Stimulated activated CD4-positive, alpha-beta T cell treated with anti-CD3 and anti-CD28 coated beads, Interleukin-4, amount 100 ng/mL, for 4 hours (primary cell): Measurements from ENCODE around the gene TAF3.

Experiments
- DNase-seq, 2 experiments: peaks; one replicate each; pipeline ENCODE4 v3.0.0-alpha.2; 2020

Gene TAF3

DNA sequence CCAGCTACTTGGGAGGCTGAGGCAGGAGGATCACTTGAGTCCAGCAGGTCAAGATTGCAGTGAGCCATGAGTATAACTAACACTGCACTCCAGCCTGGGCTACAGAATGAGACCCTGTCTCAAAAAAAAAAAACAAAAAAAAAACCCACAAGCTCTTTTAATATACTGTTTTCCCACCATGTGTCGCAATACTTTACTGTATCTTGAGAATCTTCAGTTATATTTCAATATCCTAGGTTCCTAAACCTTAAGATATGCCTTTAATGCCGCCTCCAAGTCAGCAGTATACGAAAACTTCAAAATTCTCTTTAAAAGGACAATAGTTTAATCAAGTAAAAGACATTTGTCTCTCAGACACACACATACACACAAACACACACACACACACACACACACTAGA is 62.8 kb downstream of the TAF3 start:
- DNase-seq: no peak

DNA sequence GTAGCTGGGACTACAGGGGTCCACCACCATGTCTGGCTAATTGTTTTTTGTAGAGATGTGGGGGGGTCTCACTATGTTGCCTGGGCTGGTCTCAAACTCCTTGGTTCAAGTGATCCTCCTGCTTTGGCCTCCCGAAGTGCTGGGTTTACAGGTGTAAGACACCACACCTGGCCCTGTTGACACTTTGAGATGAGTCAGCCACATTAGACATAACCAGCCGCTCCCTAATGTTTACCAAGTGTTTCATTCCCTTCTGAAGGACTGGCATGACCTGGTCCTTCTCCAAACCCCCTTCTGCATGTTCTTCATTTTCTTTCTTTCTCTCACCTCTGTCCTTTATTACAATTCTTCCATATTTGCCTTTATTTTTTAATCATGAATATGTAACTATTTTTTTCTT is 67.8 kb downstream of the TAF3 start:
- no peak for DNase-seq

- no peak for DNase-seq
These were observed 69.0 kb downstream of the TAF3 start for GRCh38 chr10:7887174-7887816.

GRCh38 chr10:7889947-7890542 is 71.7 kb downstream of the TAF3 start:
- no peak for DNase-seq

GRCh38 chr10:7890781-7891180 is 72.5 kb downstream of the TAF3 start:
- DNase-seq: no peak

GRCh38 chr10:7891634-7892033 is 73.3 kb downstream of the TAF3 start:
- DNase-seq: no peak

DNA sequence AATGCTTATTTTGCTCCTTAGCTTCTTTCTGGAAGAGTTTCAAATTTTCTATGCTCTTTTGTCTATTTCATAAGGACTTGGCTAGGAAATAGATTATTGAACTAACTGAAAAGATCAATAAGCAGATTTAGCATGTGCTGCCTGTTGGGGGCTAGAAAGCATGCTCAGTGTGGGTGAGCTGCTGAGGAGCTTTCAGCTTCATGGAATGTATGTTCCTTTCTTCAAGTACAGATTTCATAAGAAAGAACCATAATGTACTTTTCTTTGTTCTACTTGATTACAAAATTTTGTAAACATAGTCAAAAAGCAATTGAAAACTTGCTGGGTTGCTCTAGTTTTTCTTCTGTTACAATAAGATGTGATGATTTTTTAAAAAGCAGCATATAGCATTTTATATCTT is 73.8 kb downstream of the TAF3 start:
- no peak for DNase-seq

- DNase-seq: no peak
These were observed 77.4 kb downstream of the TAF3 start for GRCh38 chr10:7895699-7896090.

- DNase-seq: no peak
These were observed 78.0 kb downstream of the TAF3 start for GRCh38 chr10:7896297-7896696.

DNA sequence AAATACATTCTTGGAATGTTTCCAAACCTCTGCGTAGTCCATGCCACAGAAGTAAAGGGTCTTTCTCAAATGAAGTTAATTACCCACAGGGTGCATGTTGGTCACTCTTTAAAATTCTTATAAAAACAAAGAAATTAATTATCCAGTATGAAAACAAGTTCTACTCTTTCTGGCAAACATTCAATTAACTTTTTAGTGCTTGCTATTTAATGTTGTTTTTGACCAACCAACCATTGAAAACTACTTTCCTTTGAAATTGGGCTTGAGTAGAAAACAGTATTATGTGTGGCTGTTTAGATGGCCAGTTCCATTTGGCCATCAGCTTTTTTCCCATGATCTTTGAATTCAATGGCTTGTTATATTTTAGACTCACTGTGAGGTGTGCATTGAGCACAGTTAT is 83.0 kb downstream of the TAF3 start:
- no peak for DNase-seq

DNA sequence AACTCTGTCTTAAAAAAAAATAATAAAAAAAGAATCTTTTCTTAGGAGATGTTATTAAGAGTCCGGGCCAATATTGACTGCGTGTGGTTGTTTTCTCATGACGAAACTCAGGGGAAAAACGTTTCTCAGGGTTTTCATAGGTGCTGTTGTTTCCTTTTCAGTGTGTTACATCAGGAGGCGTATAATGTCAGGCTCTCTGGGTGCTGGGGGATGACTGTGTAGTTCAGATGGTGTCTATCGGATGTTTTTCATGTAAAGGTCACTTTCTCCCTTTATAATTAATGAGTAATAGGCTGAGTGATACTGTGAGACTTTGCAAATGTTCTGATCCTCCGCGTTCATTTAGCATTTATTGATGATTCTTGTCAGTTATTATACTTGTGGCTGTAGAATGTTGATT is 84.1 kb downstream of the TAF3 start:
- DNase-seq: no peak

GRCh38 chr10:7903851-7904250 is 85.5 kb downstream of the TAF3 start:
- no peak for DNase-seq

DNA sequence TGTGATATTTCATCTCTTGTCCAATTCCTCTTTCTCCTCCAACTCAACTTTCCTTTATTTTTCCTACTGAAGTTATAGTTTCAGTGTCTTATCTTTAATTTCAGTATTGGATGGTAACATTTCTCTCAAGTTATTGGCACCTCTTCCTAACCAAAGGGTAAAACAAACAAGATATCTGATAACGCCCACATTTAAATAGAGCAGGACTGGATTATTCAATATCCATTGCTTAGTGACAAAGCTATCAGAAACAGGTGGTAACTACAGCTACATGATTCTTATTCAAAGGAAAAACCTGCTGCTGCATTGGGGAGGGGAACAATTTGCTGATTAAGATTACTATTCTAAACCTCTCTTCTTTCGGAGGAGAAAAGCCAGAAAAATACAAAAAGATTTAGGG is 87.8 kb downstream of the TAF3 start:
- no peak for DNase-seq

DNA sequence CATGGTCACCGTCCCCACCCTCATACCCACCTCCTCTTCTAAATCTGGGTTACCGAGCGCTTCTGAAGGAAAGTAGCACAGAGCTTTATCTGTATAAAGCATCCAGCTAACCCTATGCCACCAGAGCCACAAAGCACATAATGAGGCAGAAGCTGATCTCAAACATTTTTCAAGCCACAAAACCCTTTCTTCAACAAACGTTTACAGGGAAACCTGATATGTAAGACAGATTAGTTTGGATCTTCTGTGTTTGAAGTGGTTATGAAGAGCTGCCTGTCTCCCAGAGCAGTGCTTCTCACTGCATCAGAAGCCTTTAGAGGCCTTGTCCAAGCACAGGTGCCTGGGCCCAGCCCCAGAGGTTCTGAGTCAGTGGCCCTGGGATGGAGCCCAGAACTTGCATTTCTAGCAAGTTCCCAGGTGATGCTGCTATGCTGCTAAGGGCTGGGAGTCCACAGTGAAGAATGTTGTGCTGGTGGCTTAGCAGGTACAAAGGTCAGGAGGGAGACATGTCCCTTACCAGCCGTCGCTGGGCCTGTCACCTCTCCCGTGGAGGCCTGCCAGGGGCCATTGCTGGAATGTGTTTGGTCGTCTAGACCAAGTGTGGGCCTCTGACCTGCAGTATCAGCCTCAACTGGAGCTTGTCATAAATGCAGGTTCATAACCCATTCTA is 90.4 kb downstream of the TAF3 start:
- no peak for DNase-seq

DNA sequence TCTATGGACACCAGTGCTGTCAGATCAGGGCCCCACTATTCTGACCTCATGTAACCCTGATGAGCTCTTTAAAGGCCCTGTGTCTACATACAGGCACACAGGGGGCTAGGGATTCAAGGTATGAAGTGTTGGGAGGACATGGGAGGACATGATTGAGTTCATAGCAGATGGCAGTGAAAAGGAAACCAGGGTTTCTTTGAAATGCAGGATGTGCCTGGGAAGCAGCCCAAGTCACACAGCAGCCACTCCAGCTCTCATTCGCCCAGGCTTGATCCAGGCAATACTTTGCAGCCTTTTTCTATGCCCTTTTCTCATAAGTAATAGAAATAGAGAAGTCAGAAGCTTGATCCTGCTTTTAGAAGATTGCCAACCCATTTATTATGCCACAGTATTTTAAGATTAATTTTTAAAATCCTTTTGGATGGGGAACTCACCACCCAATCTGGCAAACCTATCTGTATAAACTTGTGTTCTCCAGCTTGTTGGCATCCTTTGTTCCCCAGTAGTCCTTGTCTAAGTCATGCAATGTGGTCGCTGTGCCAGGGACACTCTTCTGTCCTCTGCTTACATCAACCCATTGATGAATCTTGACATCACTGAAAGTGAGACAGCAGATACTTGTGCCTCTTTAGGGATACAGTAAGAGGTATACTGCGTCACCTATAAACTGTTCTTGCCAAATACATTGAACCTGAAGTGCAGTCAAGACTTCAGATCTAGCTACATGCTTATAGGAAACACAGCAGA is 95.0 kb downstream of the TAF3 start:
- no peak for DNase-seq

GRCh38 chr10:7915923-7916536 is 97.7 kb downstream of the TAF3 start:
- no peak for DNase-seq

GRCh38 chr10:7917736-7918135 is 99.4 kb downstream of the TAF3 start:
- DNase-seq: no peak

GRCh38 chr10:7922707-7923106 is 104.4 kb downstream of the TAF3 start:
- DNase-seq: no peak

- no peak for DNase-seq
These were observed 110.2 kb downstream of the TAF3 start for GRCh38 chr10:7928536-7928935.

DNA sequence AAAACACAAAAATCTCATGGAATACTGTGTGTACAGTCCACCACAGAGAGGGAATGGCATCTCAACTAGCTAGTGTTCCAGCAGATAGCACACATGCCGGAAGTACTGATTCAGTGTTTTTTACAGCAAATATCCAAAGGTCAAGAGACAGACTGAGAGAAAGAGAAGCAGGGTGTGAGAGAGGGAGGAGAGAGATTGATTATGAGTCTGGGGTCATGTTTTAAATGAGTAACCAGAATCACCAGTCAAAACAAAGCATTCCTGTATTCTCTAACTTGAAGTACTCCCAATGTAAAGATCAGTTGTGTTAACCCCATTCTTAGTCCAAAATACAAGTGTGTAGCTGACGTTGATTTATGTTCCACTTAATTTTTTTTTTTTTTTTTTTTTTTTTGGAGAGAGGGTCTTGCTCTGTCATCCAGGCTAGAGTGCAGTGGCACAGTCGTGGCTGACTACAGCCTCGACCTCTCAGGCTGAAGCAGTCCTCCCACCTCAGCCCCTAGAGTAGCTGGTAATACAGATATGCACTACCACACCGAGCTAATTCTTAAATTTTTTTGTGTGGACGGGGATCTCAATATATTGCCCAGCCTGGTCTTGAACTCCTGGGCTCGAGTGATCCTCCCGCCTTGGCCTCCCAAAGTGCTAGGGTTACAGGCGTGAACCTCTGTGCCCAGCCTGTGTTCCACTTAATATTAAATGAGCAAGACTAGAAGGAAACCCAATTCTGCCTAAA is 114.2 kb downstream of the TAF3 start:
- DNase-seq: no peak

- no peak for DNase-seq
These were observed 115.0 kb downstream of the TAF3 start for GRCh38 chr10:7933262-7933661.

GRCh38 chr10:7933757-7934156 is 115.5 kb downstream of the TAF3 start:
- DNase-seq: no peak
